ENCODE data around the gene ZNF320.

- TF ChIP-seq CTCF (IDR thresholded peaks at IDR 0.05) (no peak), POLR2A (IDR thresholded peaks at IDR 0.05) (no peak)
These were observed 26.6 kb upstream of the ZNF320 start for GRCh38 chr19:52923778-52924593.
